GM12878 (cell line): Measurements from ENCODE around the gene GGCT. TPM values are rescaled to one million over a fixed set of nuclear protein-coding genes. Genes with fewer than 3 reads are reported as not detected.

Experiments
- CREM ChIP-seq: IDR thresholded peaks from 2 replicates; pipeline ENCODE4 v1.6.1; 2014; ENCODE audit warnings: antibody characterized with exemption, low read depth
- CTCF ChIP-seq, 3 experiments: IDR thresholded peaks in 2 of 3; conservative IDR thresholded peaks in 1 of 3; 2 replicates each; pipeline ENCODE4 v1.5.1; 2011; ENCODE audit warnings: low read depth in 3 of 3, low read length in 3 of 3, mild to moderate bottlenecking in 3 of 3, control low read depth in 2 of 3, moderate library complexity in 2 of 3, inconsistent platforms in 1 of 3, mixed read lengths in 1 of 3; ENCODE audit not compliant: control insufficient read depth in 2 of 3, insufficient read depth in 1 of 3; ENCODE audit errors: extremely low read depth in 1 of 3
- HDAC2 ChIP-seq: fragments of 200-600 bp; sonication (generic); IDR thresholded peaks from 2 replicates; pipeline ENCODE4 v1.6.1; 2017
- MXI1 ChIP-seq: fragments of 150-350 bp; IDR thresholded peaks from 2 replicates; pipeline ENCODE4 v1.6.1; 2011; ENCODE audit warnings: low read depth, mild to moderate bottlenecking, inconsistent platforms, low read length, improper control_type of control experiment
- NR2C2 ChIP-seq: IDR thresholded peaks from 2 replicates; pipeline ENCODE4 v1.6.1; 2011; ENCODE audit warnings: borderline replicate concordance, low read depth; ENCODE audit not compliant: control insufficient read depth, insufficient read length
- NR2F1 ChIP-seq: fragments of 450-650 bp; conservative IDR thresholded peaks from 2 replicates; pipeline ENCODE4 v1.6.1; 2017; ENCODE audit warnings: mild to moderate bottlenecking
- SIX5 ChIP-seq: IDR thresholded peaks from 2 replicates; pipeline ENCODE4 v1.6.1; 2011; ENCODE audit warnings: mild to moderate bottlenecking, low read depth, low read length, moderate library complexity; ENCODE audit not compliant: severe bottlenecking
- SUZ12 ChIP-seq: fragments of 200-600 bp; sonication (generic); IDR thresholded peaks from one replicate; pipeline ENCODE4 v1.6.1; 2018; ENCODE audit warnings: antibody characterized with exemption, mild to moderate bottlenecking; ENCODE audit not compliant: unreplicated experiment
- ZBTB40 ChIP-seq: fragments of 450-650 bp; IDR thresholded peaks from 2 replicates; pipeline ENCODE4 v1.6.1; 2016; ENCODE audit warnings: mild to moderate bottlenecking, moderate library complexity, borderline replicate concordance
- ZNF274 ChIP-seq: IDR thresholded peaks from one replicate; pipeline ENCODE4 v1.8.0; 2011; ENCODE audit not compliant: insufficient read length, insufficient read depth
- ZNF384 ChIP-seq: IDR thresholded peaks from 2 replicates; pipeline ENCODE4 v1.6.1; 2012; ENCODE audit warnings: low read depth, mild to moderate bottlenecking, low read length, improper control_type of control experiment, borderline replicate concordance
- polyA plus RNA-seq, 11 experiments: library from polyadenylated mRNA; depleted of rRNA in 4 of 11; unstranded in 6 of 11; stranded (reverse) in 5 of 11; fragments of >200 nt; fragmentation: Nextera tagmentation in 4 of 11; fragmentation: Illumina TruSeq in 1 of 11; extraction: Ambion mirVana in 4 of 11; extraction: Trizol in 1 of 11; gene quantifications; 1 replicate in 1 of 11; 2 replicates in 10 of 11; pipeline versions ENCODE4 v1.2.1 to v1.2.3, GENCODE V29; 2011 to 2016; ENCODE audit warnings: inconsistent platforms in 2 of 11, missing spikeins in 2 of 11, low read depth in 1 of 11
- total RNA-seq, 4 experiments: library from RNA; depleted of rRNA in 3 of 4; stranded (reverse); fragments of >200 nt in 3 of 4; fragmentation: Illumina TruSeq in 1 of 4; extraction: Trizol in 1 of 4; gene quantifications; 2 replicates each; pipeline versions ENCODE4 v1.2.1 to v1.2.3, GENCODE V29; 2013 to 2021

GGCT gene
- total and polyA plus RNA-seq, 10 of the 15 experiments (the other 5 are each of a cell fraction or from before 2014, with no cell fraction given), result 57.0 to 215 (median 92.3) TPM

DNA sequence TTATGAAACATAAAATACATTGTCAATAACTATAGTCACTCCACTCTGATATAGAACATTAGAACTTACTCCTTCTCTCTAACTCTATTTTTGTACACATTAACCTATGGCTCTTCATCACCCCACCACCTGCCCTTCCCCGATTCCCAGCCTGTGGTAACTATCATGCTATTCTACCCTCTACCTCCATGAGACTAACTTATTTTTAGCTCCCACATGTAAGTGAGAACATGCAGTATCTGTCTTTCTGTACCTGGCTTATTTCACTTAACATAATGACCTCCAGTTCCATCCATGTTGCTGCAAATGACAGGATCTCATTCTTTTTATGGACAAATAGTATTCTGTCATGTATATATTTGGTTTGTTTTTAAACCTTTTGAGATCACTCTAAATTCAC lies 17.3 kb downstream of the GGCT start (continued):
- TF ChIP-seq CTCF (IDR thresholded peaks at IDR 0.05 in 2 of 3, conservative IDR thresholded peaks at IDR 0.05 in 1 of 3; ENCODE audit: control insufficient read depth in 2 of 3, extremely low read depth in 1 of 3, insufficient read depth in 1 of 3, low read depth in 3 of 3, low read length in 3 of 3) (no peak), ZBTB40 (no peak), ZNF384 (no peak), HDAC2 (no peak), SUZ12 (no peak), SIX5 (no peak), MXI1 (no peak), NR2F1 (no peak), ZNF274 (no peak), NR2C2 (no peak), CREM (no peak)
